Naive thymus-derived CD4-positive, alpha-beta T cell (primary cell): ENCODE data around the gene KLHL4. TPM values are rescaled to one million over a fixed set of nuclear protein-coding genes. Genes with fewer than 3 reads are reported as not detected.
"Not testable (repeated sequence)": the region's sequence is repeated elsewhere in the genome, so short reads cannot be mapped to it uniquely, and the experiment has no call there.

Experiments used
- ATAC-seq: fragments of 150-1000 bp; cut with Tn5 transposase; 2 replicates; pipeline ENCODE4 v1.10.0; 2021; ENCODE audit warnings: mild to moderate bottlenecking, moderate library complexity
- CTCF ChIA-PET: fragments of 350-600 bp; sonication (Branson Sonifier 250); formaldehyde crosslinking; loops from one replicate; lab custom pipeline; 2021; ENCODE audit warnings: antibody characterized with exemption; lab: Charles Lee
- POLR2A ChIA-PET: fragments of 350-600 bp; sonication (Branson Sonifier 250); formaldehyde crosslinking; loops from one replicate; lab custom pipeline; 2021; ENCODE audit warnings: antibody characterized with exemption, inconsistent platforms; lab: Charles Lee
- DNase-seq, 9 donors: peaks; one replicate each; pipeline versions ENCODE4 v3.0.0 to v3.0.0-alpha.2; 2020 to 2022; ENCODE audit warnings: mixed read lengths in 1 of 9
- H3K27ac ChIP-seq: one replicate; pipeline ENCODE4 v1.7.0; 2013; ENCODE audit warnings: mild to moderate bottlenecking, low read depth, low read length, moderate library complexity
- H3K27me3 ChIP-seq, 2 donors: one replicate each; pipeline ENCODE4 v1.7.0; 2013; ENCODE audit warnings: low read length in 2 of 2, mild to moderate bottlenecking in 2 of 2, moderate library complexity in 2 of 2; ENCODE audit not compliant: control insufficient read depth in 2 of 2, insufficient read depth in 2 of 2
- H3K36me3 ChIP-seq, 3 experiments: 1 replicate in 2 of 3; 2 replicates in 1 of 3; pipeline ENCODE4 v1.7.0; 2013; ENCODE audit warnings: low read length in 3 of 3, mild to moderate bottlenecking in 3 of 3, moderate library complexity in 1 of 3; ENCODE audit not compliant: insufficient read depth in 3 of 3, control insufficient read depth in 2 of 3
- H3K4me1 ChIP-seq, 2 donors: one replicate each; pipeline ENCODE4 v1.7.0; 2013; ENCODE audit warnings: low read length in 2 of 2, mild to moderate bottlenecking in 2 of 2, moderate library complexity in 1 of 2; ENCODE audit not compliant: control insufficient read depth in 2 of 2, insufficient read depth in 2 of 2
- H3K4me3 ChIP-seq: 2 replicates; pipeline ENCODE4 v1.7.0; 2013; ENCODE audit warnings: mild to moderate bottlenecking, low read length
- H3K9me3 ChIP-seq, 3 experiments: 1 replicate in 2 of 3; 2 replicates in 1 of 3; pipeline ENCODE4 v1.7.0; 2013; ENCODE audit warnings: low read length in 3 of 3; ENCODE audit not compliant: control insufficient read depth in 2 of 3
- H3K27ac Mint-ChIP-seq, 9 donors: one replicate each; pipeline ENCODE4 v1.8.0; 2020 to 2022; ENCODE audit warnings: mixed read lengths in 9 of 9, mild to moderate bottlenecking in 8 of 9, moderate library complexity in 5 of 9, inconsistent platforms in 2 of 9
- H3K27me3 Mint-ChIP-seq, 5 donors: one replicate each; pipeline ENCODE4 v1.8.0; 2021 to 2022; ENCODE audit warnings: mixed read lengths in 5 of 5, mild to moderate bottlenecking in 1 of 5
- H3K36me3 Mint-ChIP-seq, 5 donors: one replicate each; pipeline ENCODE4 v1.8.0; 2020 to 2022; ENCODE audit warnings: mixed read lengths in 5 of 5, mild to moderate bottlenecking in 3 of 5, inconsistent platforms in 1 of 5
- H3K4me1 Mint-ChIP-seq, 7 donors: one replicate each; pipeline ENCODE4 v1.8.0; 2020 to 2022; ENCODE audit warnings: mixed read lengths in 7 of 7, mild to moderate bottlenecking in 3 of 7, inconsistent platforms in 1 of 7
- H3K4me3 Mint-ChIP-seq, 10 donors: one replicate each; pipeline ENCODE4 v1.8.0; 2020 to 2022; ENCODE audit warnings: mild to moderate bottlenecking in 10 of 10, mixed read lengths in 10 of 10, moderate library complexity in 6 of 10, inconsistent platforms in 2 of 10
- H3K9me3 Mint-ChIP-seq, 11 donors: one replicate each; pipeline ENCODE4 v1.8.0; 2020 to 2022; ENCODE audit warnings: mixed read lengths in 11 of 11, mild to moderate bottlenecking in 4 of 11, inconsistent platforms in 1 of 11, moderate library complexity in 1 of 11
- intact Hi-C, 2 donors: fragments of 100-400 bp; cut with micrococcal nuclease; formaldehyde crosslinking; loops; one replicate each; pipeline ENCODE4 v1.15.1; 2023
- polyA plus RNA-seq, 2 donors: library from polyadenylated mRNA; unstranded; fragments of 300-500 nt; fragmentation: Illumina TruSeq; gene quantifications; one replicate each; pipeline ENCODE4 v1.2.3, GENCODE V29; 2021
- total RNA-seq, 6 experiments: library from RNA in 5 of 6; stranded (reverse) in 5 of 6; gene quantifications; 1 replicate in 5 of 6; 2 replicates in 1 of 6; pipeline ENCODE4 v1.2.3 and lab custom pipeline; 2021 to 2026

KLHL4 gene
- total and polyA plus RNA-seq, 7 experiments from 2014 or later: 0.02 TPM; not detected in 6

GRCh38 chrX:87687703-87688102 is 170.1 kb downstream of the KLHL4 start:
- no peak overlapping the region for H3K27ac ChIP-seq
- DNase-seq (no peak), ATAC-seq (no peak)
- no peak overlapping the region for H3K4me3 Mint-ChIP-seq
- no peaks in the 10 kb centered on the region for H3K9me3 ChIP-seq
- H3K27ac Mint-ChIP-seq: no peak overlapping the region
- POLR2A ChIA-PET: no interaction called here
- no peaks in the 10 kb centered on the region for H3K36me3 Mint-ChIP-seq
- H3K4me1 ChIP-seq: no peaks in the 10 kb centered on the region
- H3K27me3 ChIP-seq: no peaks in the 10 kb centered on the region
- no peak overlapping the region for H3K4me3 ChIP-seq
- no peaks in the 10 kb centered on the region for H3K36me3 ChIP-seq
- CTCF ChIA-PET: no interaction called here
- intact Hi-C loops: no loop called here
- H3K27me3 Mint-ChIP-seq: no peaks in the 10 kb centered on the region
- peaks cover 0 to 7% (median 2%) of the 10 kb centered on the region in 11 donors for H3K9me3 Mint-ChIP-seq
- H3K4me1 Mint-ChIP-seq: no peaks in the 10 kb centered on the region

- DNase-seq, H3K4me3 Mint-ChIP-seq, H3K9me3 ChIP-seq, H3K4me1 ChIP-seq, ATAC-seq, POLR2A ChIA-PET, CTCF ChIA-PET, H3K36me3 Mint-ChIP-seq, H3K27ac ChIP-seq, H3K9me3 Mint-ChIP-seq, H3K4me1 Mint-ChIP-seq, H3K4me3 ChIP-seq, H3K27ac Mint-ChIP-seq, H3K27me3 Mint-ChIP-seq, H3K36me3 ChIP-seq, H3K27me3 ChIP-seq, intact Hi-C loops: not testable (repeated sequence)
These were observed 170.6 kb downstream of the KLHL4 start for GRCh38 chrX:87688113-87688748.

- CTCF ChIA-PET, H3K27me3 ChIP-seq, H3K9me3 Mint-ChIP-seq, H3K4me1 ChIP-seq, H3K4me3 Mint-ChIP-seq, H3K27ac ChIP-seq, H3K4me1 Mint-ChIP-seq, H3K4me3 ChIP-seq, ATAC-seq, POLR2A ChIA-PET, H3K36me3 Mint-ChIP-seq, H3K27ac Mint-ChIP-seq, DNase-seq, H3K27me3 Mint-ChIP-seq, H3K9me3 ChIP-seq, intact Hi-C loops, H3K36me3 ChIP-seq: not testable (repeated sequence)
These were observed 171.6 kb downstream of the KLHL4 start for GRCh38 chrX:87689218-87689617.

GRCh38 chrX:87693204-87693603 is 175.6 kb downstream of the KLHL4 start:
- H3K27me3 Mint-ChIP-seq: no peaks in the 10 kb centered on the region
- intact Hi-C loops: no loop called here
- no peak for ATAC-seq

GRCh38 chrX:87697409-87697808 is 179.8 kb downstream of the KLHL4 start:
- ChIA-PET CTCF (no interaction called here), POLR2A (no interaction called here)
- Histone ChIP-seq H3K4me3 (no peak overlapping the region), H3K4me1 (no peaks in the 10 kb centered on the region), H3K36me3 (no peaks in the 10 kb centered on the region), H3K27ac (no peak overlapping the region), H3K9me3 (no peaks in the 10 kb centered on the region), H3K27me3 (no peaks in the 10 kb centered on the region)
- intact Hi-C loops: no loop called here
- H3K9me3 Mint-ChIP-seq: peaks cover 0 to 3% (median 0%) of the 10 kb centered on the region in 11 donors
- H3K36me3 Mint-ChIP-seq: no peaks in the 10 kb centered on the region
- ATAC-seq (no peak), DNase-seq (no peak)
- H3K27ac Mint-ChIP-seq: no peak overlapping the region
- H3K4me3 Mint-ChIP-seq: no peak overlapping the region
- no peaks in the 10 kb centered on the region for H3K4me1 Mint-ChIP-seq
- no peaks in the 10 kb centered on the region for H3K27me3 Mint-ChIP-seq

More at GRCh38 chrX:87693204-87693603, 175.6 kb downstream of the KLHL4 start:
- H3K36me3 Mint-ChIP-seq: no peaks in the 10 kb centered on the region
- H3K27me3 ChIP-seq: no peaks in the 10 kb centered on the region
- no peak overlapping the region for H3K27ac ChIP-seq
- H3K4me1 ChIP-seq: no peaks in the 10 kb centered on the region
- H3K36me3 ChIP-seq: no peaks in the 10 kb centered on the region
- ChIA-PET CTCF (no interaction called here), POLR2A (no interaction called here)
- H3K9me3 Mint-ChIP-seq: peaks cover 0 to 5% (median 2%) of the 10 kb centered on the region in 11 donors
- no peaks in the 10 kb centered on the region for H3K9me3 ChIP-seq
- no peak for DNase-seq
- H3K4me3 Mint-ChIP-seq: no peak overlapping the region
- H3K4me1 Mint-ChIP-seq: no peaks in the 10 kb centered on the region
- H3K27ac Mint-ChIP-seq: no peak overlapping the region
- no peak overlapping the region for H3K4me3 ChIP-seq

- H3K36me3 Mint-ChIP-seq: no peaks in the 10 kb centered on the region
- no peak overlapping the region for H3K4me3 Mint-ChIP-seq
- Histone ChIP-seq H3K9me3 (no peaks in the 10 kb centered on the region), H3K27ac (no peak overlapping the region), H3K4me1 (no peaks in the 10 kb centered on the region), H3K27me3 (no peaks in the 10 kb centered on the region), H3K4me3 (no peak overlapping the region), H3K36me3 (no peaks in the 10 kb centered on the region)
- H3K27me3 Mint-ChIP-seq: no peaks in the 10 kb centered on the region
- ChIA-PET POLR2A (no interaction called here), CTCF (no interaction called here)
- DNase-seq (no peak), ATAC-seq (no peak)
- intact Hi-C loops: no loop called here
- no peaks in the 10 kb centered on the region for H3K4me1 Mint-ChIP-seq
- peaks cover 0 to 6% (median 0%) of the 10 kb centered on the region in 11 donors for H3K9me3 Mint-ChIP-seq
- H3K27ac Mint-ChIP-seq: no peak overlapping the region
These were observed 185.2 kb downstream of the KLHL4 start for GRCh38 chrX:87702795-87703194.

- H3K27me3 ChIP-seq, CTCF ChIA-PET, H3K4me1 Mint-ChIP-seq, H3K4me1 ChIP-seq, H3K9me3 ChIP-seq, ATAC-seq, DNase-seq, H3K27ac Mint-ChIP-seq, H3K27ac ChIP-seq, intact Hi-C loops, H3K4me3 ChIP-seq, H3K36me3 Mint-ChIP-seq, H3K9me3 Mint-ChIP-seq, H3K27me3 Mint-ChIP-seq, POLR2A ChIA-PET, H3K36me3 ChIP-seq, H3K4me3 Mint-ChIP-seq: not testable (repeated sequence)
These were observed 185.9 kb downstream of the KLHL4 start for GRCh38 chrX:87703469-87703868.
